H9 (cell line): ENCODE results near the gene DNAJB5. TPM values are rescaled to one million over a fixed set of nuclear protein-coding genes. Genes with fewer than 3 reads are reported as not detected.
A peak's percentile ranks its signal among the peaks of the same experiment; 100 is the strongest.

ENCODE experiments used
- DNase-seq: peaks from one replicate; pipeline ENCODE4 v3.0.0-alpha.2; 2017
- H2AFZ ChIP-seq: one replicate; pipeline ENCODE4 v1.6.1; 2013; ENCODE audit warnings: mild to moderate bottlenecking, low read length, control low read depth, moderate library complexity
- H2AK5ac ChIP-seq: 2 replicates; pipeline ENCODE4 v1.6.1; 2013; ENCODE audit warnings: low read length, control low read depth, mixed read lengths; ENCODE audit not compliant: insufficient read length
- H2BK120ac ChIP-seq: one replicate; pipeline ENCODE4 v1.6.1; 2013; ENCODE audit warnings: low read depth, mild to moderate bottlenecking, low read length, control low read depth, inconsistent platforms; ENCODE audit not compliant: poor library complexity, severe bottlenecking
- H2BK12ac ChIP-seq: 2 replicates; pipeline ENCODE4 v1.6.1; 2013; ENCODE audit warnings: low read length, control low read depth, mixed read lengths, low read depth; ENCODE audit not compliant: insufficient read length
- H2BK15ac ChIP-seq: 2 replicates; pipeline ENCODE4 v1.6.1; 2013; ENCODE audit warnings: low read depth, low read length, control low read depth
- H2BK20ac ChIP-seq: one replicate; pipeline ENCODE4 v1.6.1; 2013; ENCODE audit warnings: low read depth, mild to moderate bottlenecking, low read length, control low read depth, inconsistent platforms; ENCODE audit not compliant: poor library complexity, severe bottlenecking
- H2BK5ac ChIP-seq: 2 replicates; pipeline ENCODE4 v1.6.1; 2013; ENCODE audit warnings: low read length, control low read depth, mixed read lengths; ENCODE audit not compliant: insufficient read length
- H3K14ac ChIP-seq: 2 replicates; pipeline ENCODE4 v1.6.1; 2013; ENCODE audit warnings: low read length, control low read depth; ENCODE audit not compliant: insufficient read depth
- H3K18ac ChIP-seq: 2 replicates; pipeline ENCODE4 v1.6.1; 2013; ENCODE audit warnings: low read depth, mild to moderate bottlenecking, mixed read lengths, low read length, control low read depth; ENCODE audit not compliant: insufficient read length
- H3K23ac ChIP-seq: 2 replicates; pipeline ENCODE4 v1.6.1; 2013; ENCODE audit warnings: low read length, control low read depth, mixed read lengths, low read depth; ENCODE audit not compliant: insufficient read length
- H3K23me2 ChIP-seq: 2 replicates; pipeline ENCODE4 v1.6.1; 2013; ENCODE audit warnings: low read depth, mild to moderate bottlenecking, mixed read lengths, low read length, control low read depth; ENCODE audit not compliant: insufficient read length, poor library complexity, severe bottlenecking
- H3K27ac ChIP-seq: 2 replicates; pipeline ENCODE4 v1.5.1; 2013; ENCODE audit warnings: low read length, control low read depth, mixed read lengths, low read depth; ENCODE audit not compliant: insufficient read length
- H3K27me3 ChIP-seq: 2 replicates; pipeline ENCODE4 v1.6.1; 2013; ENCODE audit warnings: low read length, control low read depth, inconsistent platforms; ENCODE audit not compliant: insufficient read depth
- H3K4ac ChIP-seq: 2 replicates; pipeline ENCODE4 v1.6.1; 2013; ENCODE audit warnings: low read depth, mild to moderate bottlenecking, control low read depth, inconsistent platforms, low read length, moderate library complexity
- H3K4me1 ChIP-seq: 2 replicates; pipeline ENCODE4 v1.6.1; 2013; ENCODE audit warnings: low read length, control low read depth, inconsistent platforms; ENCODE audit not compliant: insufficient read depth
- H3K4me2 ChIP-seq: 2 replicates; pipeline ENCODE4 v1.6.1; 2013; ENCODE audit warnings: low read length, control low read depth, mixed read lengths; ENCODE audit not compliant: insufficient read length, insufficient read depth
- H3K56ac ChIP-seq: 2 replicates; pipeline ENCODE4 v1.6.1; 2013; ENCODE audit warnings: low read depth, mild to moderate bottlenecking, mixed read lengths, low read length, control low read depth; ENCODE audit not compliant: insufficient read length
- H3K79me1 ChIP-seq: 2 replicates; pipeline ENCODE4 v1.6.1; 2013; ENCODE audit warnings: low read depth, mild to moderate bottlenecking, moderate library complexity, low read length, control low read depth, inconsistent platforms; ENCODE audit not compliant: insufficient read depth, poor library complexity, severe bottlenecking
- H3K79me2 ChIP-seq: 2 replicates; pipeline ENCODE4 v1.6.1; 2013; ENCODE audit warnings: low read length, control low read depth, inconsistent platforms; ENCODE audit not compliant: insufficient read depth
- H3K9ac ChIP-seq: 2 replicates; pipeline ENCODE4 v1.6.1; 2013; ENCODE audit warnings: low read length, control low read depth, mixed read lengths; ENCODE audit not compliant: insufficient read length; ENCODE audit errors: extremely low read depth
- H3K9me3 ChIP-seq: one replicate; pipeline ENCODE4 v1.6.1; 2013; ENCODE audit warnings: low read depth, low read length, inconsistent platforms; ENCODE audit not compliant: control insufficient read depth
- H3T11ph ChIP-seq: one replicate; pipeline ENCODE4 v1.6.1; 2013; ENCODE audit warnings: mild to moderate bottlenecking, low read length, control low read depth, inconsistent platforms
- H4K20me1 ChIP-seq: one replicate; pipeline ENCODE4 v1.6.1; 2013; ENCODE audit not compliant: control insufficient read depth, insufficient read length, insufficient read depth
- H4K5ac ChIP-seq: 2 replicates; pipeline ENCODE4 v1.6.1; 2013; ENCODE audit warnings: low read depth, mild to moderate bottlenecking, mixed read lengths, low read length, control low read depth; ENCODE audit not compliant: insufficient read length
- H4K8ac ChIP-seq: replicated peaks from 2 replicates; pipeline ENCODE4 v1.6.1; 2013; ENCODE audit warnings: low read length, control low read depth, mixed read lengths, low read depth; ENCODE audit not compliant: insufficient read length
- H4K91ac ChIP-seq: 2 replicates; pipeline ENCODE4 v1.6.1; 2013; ENCODE audit warnings: low read depth, mild to moderate bottlenecking, moderate library complexity, mixed read lengths, low read length, control low read depth; ENCODE audit not compliant: insufficient read length
- H3K27ac Mint-ChIP-seq, 3 experiments: 2 replicates in 2 of 3; 3 replicates in 1 of 3; pipeline ENCODE4 v1.8.0; 2020 to 2021; ENCODE audit warnings: mixed read lengths in 3 of 3, mild to moderate bottlenecking in 1 of 3, moderate library complexity in 1 of 3
- H3K27me3 Mint-ChIP-seq: 2 replicates; pipeline ENCODE4 v1.8.0; 2021; ENCODE audit warnings: low read depth, mild to moderate bottlenecking, moderate library complexity, mixed read lengths
- H3K36me3 Mint-ChIP-seq, 3 experiments: 2 replicates in 2 of 3; 3 replicates in 1 of 3; pipeline ENCODE4 v1.8.0; 2020 to 2021; ENCODE audit warnings: low read depth in 3 of 3, mixed read lengths in 3 of 3; ENCODE audit not compliant: insufficient read depth in 1 of 3
- H3K4me1 Mint-ChIP-seq, 2 experiments: 2 replicates each; pipeline ENCODE4 v1.8.0; 2020; ENCODE audit warnings: mixed read lengths in 2 of 2
- H3K4me3 Mint-ChIP-seq, 2 experiments: 2 replicates in 1 of 2; 3 replicates in 1 of 2; pipeline ENCODE4 v1.8.0; 2020 to 2021; ENCODE audit warnings: mild to moderate bottlenecking in 2 of 2, mixed read lengths in 2 of 2, moderate library complexity in 1 of 2
- H3K9me3 Mint-ChIP-seq, 2 experiments: 2 replicates in 1 of 2; 3 replicates in 1 of 2; pipeline ENCODE4 v1.8.0; 2020; ENCODE audit warnings: mild to moderate bottlenecking in 2 of 2, mixed read lengths in 2 of 2, moderate library complexity in 1 of 2
- CTCF ChIP-seq: fragments of 200-600 bp; sonication (generic); conservative IDR thresholded peaks from 3 replicates; pipeline ENCODE4 v1.8.0; 2021; ENCODE audit warnings: antibody characterized with exemption, mild to moderate bottlenecking
- WGBS: extraction: QIAGEN DNeasy Blood & Tissue Kit; methylation state at CpG from one replicate; pipeline ENCODE4 v1.1.7; 2013; ENCODE audit warnings: missing lambda C conversion rate, low lambda C conversion rate, mixed read lengths; ENCODE audit not compliant: insufficient read length; ENCODE audit errors: extremely low coverage; 5-methylcytosine and 5-hydroxymethylcytosine counted together
- total RNA-seq: library from RNA; stranded (reverse); gene quantifications from 2 replicates; pipeline ENCODE4 v1.2.1, GENCODE V29; 2021

The DNAJB5 gene
- total RNA-seq, 1 experiment from 2014 or later = 38.9 TPM

- no peak for TF ChIP-seq CTCF
- H3K36me3 Mint-ChIP-seq = peaks cover 10 to 30% (median 14%) of the 10 kb centered on the region in 3 experiments
Measured at GRCh38 chr9:35042891-35043545, 53.5 kb downstream of the DNAJB5 start.

More at GRCh38 chr9:35042891-35043545, 53.5 kb downstream of the DNAJB5 start:
- Histone ChIP-seq H4K8ac (no peak overlapping the region), H4K5ac (no peak overlapping the region), H4K20me1 (no peaks in the 10 kb centered on the region), H3K14ac (no peak overlapping the region), H3K4ac (no peak overlapping the region), H2BK12ac (no peak overlapping the region), H2BK20ac (no peak overlapping the region), H3K4me2 (no peak overlapping the region), H3K18ac (no peak overlapping the region), H3K27ac (no peak overlapping the region), H3K9me3 (no peaks in the 10 kb centered on the region), H2BK5ac (no peak overlapping the region), H4K91ac (no peak overlapping the region), H3K9ac (no peak overlapping the region), H3K79me1 (no peaks in the 10 kb centered on the region), H3K4me1 (no peaks in the 10 kb centered on the region), H3K79me2 (no peaks in the 10 kb centered on the region), H2AK5ac (no peak overlapping the region), H3K27me3 (no peaks in the 10 kb centered on the region), H2BK120ac (no peak overlapping the region), H3K23ac (no peak overlapping the region), H2AFZ (no peak overlapping the region), H3K23me2 (no peaks in the 10 kb centered on the region), H3T11ph (no peak overlapping the region), H2BK15ac (no peak overlapping the region), H3K56ac (no peak overlapping the region)
- no CpG with 5 or more reads among the region's 6 CpGs for WGBS
- no peak overlapping the region; a peak in 1 of 5 replicates for H3K4me3 Mint-ChIP-seq
- no peaks in the 10 kb centered on the region for H3K27me3 Mint-ChIP-seq
- no peaks in the 10 kb centered on the region for H3K9me3 Mint-ChIP-seq
- DNase-seq = no peak
- H3K4me1 Mint-ChIP-seq = peaks cover 17 to 21% of the 10 kb centered on the region in 2 experiments
- H3K27ac Mint-ChIP-seq = peak overlapping the region in 1 of 3 experiments; percentile 34; a peak in 1 of 7 replicates
